Hepatocyte (in vitro differentiated cells): ENCODE measurements around the gene ABI3. TPM values are rescaled to one million over a fixed set of nuclear protein-coding genes. Genes with fewer than 3 reads are reported as not detected.
A peak's percentile ranks its signal among the peaks of the same experiment; 100 is the strongest.
"Not testable (repeated sequence)": the region's sequence is repeated elsewhere in the genome, so short reads cannot be mapped to it uniquely, and the experiment has no call there.

Experiments used
- DNase-seq: peaks from one replicate; pipeline ENCODE4 v3.0.0-alpha.2; 2016; ENCODE audit warnings: low spot score
- H2AFZ ChIP-seq: fragments of 200-600 bp; sonication (generic); 2 replicates; pipeline ENCODE4 v1.6.0; 2016; ENCODE audit warnings: antibody characterized with exemption, mild to moderate bottlenecking
- H3K27ac ChIP-seq: fragments of 200-600 bp; sonication (generic); 2 replicates; pipeline ENCODE4 v1.5.1; 2016; ENCODE audit warnings: mild to moderate bottlenecking
- H3K27me3 ChIP-seq: fragments of 200-600 bp; sonication (generic); 2 replicates; pipeline ENCODE4 v1.6.1; 2016
- H3K36me3 ChIP-seq: fragments of 200-600 bp; sonication (generic); replicated peaks from 2 replicates; pipeline ENCODE4 v1.5.1; 2016; ENCODE audit warnings: low read depth; ENCODE audit not compliant: insufficient read depth
- H3K4me1 ChIP-seq: fragments of 200-600 bp; sonication (generic); 2 replicates; pipeline ENCODE4 v1.5.1; 2016; ENCODE audit warnings: mild to moderate bottlenecking, moderate library complexity; ENCODE audit not compliant: insufficient read depth
- H3K4me2 ChIP-seq: fragments of 200-600 bp; sonication (generic); 2 replicates; pipeline ENCODE4 v1.6.0; 2016
- H3K4me3 ChIP-seq: fragments of 200-600 bp; sonication (generic); 2 replicates; pipeline ENCODE4 v1.5.1; 2016; ENCODE audit warnings: mild to moderate bottlenecking
- H3K79me2 ChIP-seq: fragments of 200-600 bp; sonication (generic); 2 replicates; pipeline ENCODE4 v1.6.0; 2017; ENCODE audit warnings: mild to moderate bottlenecking
- H3K9me2 ChIP-seq: fragments of 200-600 bp; sonication (generic); replicated peaks from 2 replicates; pipeline ENCODE4 v1.6.0; 2017; ENCODE audit warnings: mild to moderate bottlenecking; ENCODE audit not compliant: insufficient read depth
- H3K9me3 ChIP-seq: fragments of 200-600 bp; sonication (generic); 2 replicates; pipeline ENCODE4 v1.5.1; 2016; ENCODE audit warnings: low read depth, mild to moderate bottlenecking
- H4K20me1 ChIP-seq: fragments of 200-600 bp; sonication (generic); 2 replicates; pipeline ENCODE4 v1.6.0; 2016; ENCODE audit warnings: mild to moderate bottlenecking; ENCODE audit not compliant: insufficient read depth, poor library complexity, severe bottlenecking
- EZH2 ChIP-seq: fragments of 200-600 bp; sonication (generic); IDR thresholded peaks from 2 replicates; pipeline ENCODE4 v1.6.1; 2016; ENCODE audit warnings: antibody characterized with exemption, mild to moderate bottlenecking, borderline replicate concordance
- EZH2phosphoT487 ChIP-seq: fragments of 200-600 bp; sonication (generic); IDR thresholded peaks from one replicate; pipeline ENCODE4 v1.6.1; 2018; ENCODE audit warnings: antibody characterized with exemption, mild to moderate bottlenecking, low read depth, moderate library complexity; ENCODE audit not compliant: unreplicated experiment, severe bottlenecking
- WGBS: methylation state at CpG from one replicate; pipeline ENCODE4 v1.1.6; 2016; ENCODE audit warnings: low lambda C conversion rate; ENCODE audit errors: missing lambda C conversion rate; 5-methylcytosine and 5-hydroxymethylcytosine counted together
- polyA plus RNA-seq: library from polyadenylated mRNA; unstranded; fragments of >200 nt; fragmentation: Nextera tagmentation; extraction: Ambion mirVana; gene quantifications from 2 replicates; pipeline ENCODE4 v1.2.1, GENCODE V29; 2016
- total RNA-seq: library from RNA; depleted of rRNA; stranded (reverse); fragments of >200 nt; gene quantifications from 2 replicates; pipeline ENCODE4 v1.2.3, GENCODE V29; 2014
- TF ChIP-seq, protein P1 (sequence below): fragments of 200-600 bp; sonication (generic); IDR thresholded peaks from 2 replicates; pipeline ENCODE4 v1.5.1; 2016; ENCODE audit warnings: antibody characterized with exemption, mild to moderate bottlenecking; ENCODE audit not compliant: poor library complexity

ABI3 gene
- total and polyA plus RNA-seq, 2 experiments from 2014 or later = 0.13 to 0.29 TPM

- no peaks in the 10 kb centered on the region for H3K4me1 ChIP-seq
- H3K4me3 ChIP-seq = peak overlapping the region; percentile 26
- peak overlapping the region; percentile 82 for H3K4me2 ChIP-seq
- DNase-seq = peak; percentile 76
- no peaks in the 10 kb centered on the region for H3K27me3 ChIP-seq
- WGBS = 2% methylated on average over 60 of the region's 77 CpGs
- peak overlapping the region; percentile 79 for H3K27ac ChIP-seq
- H3K36me3 ChIP-seq = no peaks in the 10 kb centered on the region
- no peaks in the 10 kb centered on the region for H3K79me2 ChIP-seq
- TF ChIP-seq, protein P1, sequence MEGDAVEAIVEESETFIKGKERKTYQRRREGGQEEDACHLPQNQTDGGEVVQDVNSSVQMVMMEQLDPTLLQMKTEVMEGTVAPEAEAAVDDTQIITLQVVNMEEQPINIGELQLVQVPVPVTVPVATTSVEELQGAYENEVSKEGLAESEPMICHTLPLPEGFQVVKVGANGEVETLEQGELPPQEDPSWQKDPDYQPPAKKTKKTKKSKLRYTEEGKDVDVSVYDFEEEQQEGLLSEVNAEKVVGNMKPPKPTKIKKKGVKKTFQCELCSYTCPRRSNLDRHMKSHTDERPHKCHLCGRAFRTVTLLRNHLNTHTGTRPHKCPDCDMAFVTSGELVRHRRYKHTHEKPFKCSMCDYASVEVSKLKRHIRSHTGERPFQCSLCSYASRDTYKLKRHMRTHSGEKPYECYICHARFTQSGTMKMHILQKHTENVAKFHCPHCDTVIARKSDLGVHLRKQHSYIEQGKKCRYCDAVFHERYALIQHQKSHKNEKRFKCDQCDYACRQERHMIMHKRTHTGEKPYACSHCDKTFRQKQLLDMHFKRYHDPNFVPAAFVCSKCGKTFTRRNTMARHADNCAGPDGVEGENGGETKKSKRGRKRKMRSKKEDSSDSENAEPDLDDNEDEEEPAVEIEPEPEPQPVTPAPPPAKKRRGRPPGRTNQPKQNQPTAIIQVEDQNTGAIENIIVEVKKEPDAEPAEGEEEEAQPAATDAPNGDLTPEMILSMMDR = no peak
- no peak for TF ChIP-seq EZH2
- no peaks in the 10 kb centered on the region for H3K9me3 ChIP-seq
- no peaks in the 10 kb centered on the region for H3K9me2 ChIP-seq
- H2AFZ ChIP-seq = peak overlapping the region; percentile 84
- no peaks in the 10 kb centered on the region for H4K20me1 ChIP-seq
Measured at GRCh38 chr17:49260011-49260816, 49.7 kb downstream of the ABI3 start.

DNA sequence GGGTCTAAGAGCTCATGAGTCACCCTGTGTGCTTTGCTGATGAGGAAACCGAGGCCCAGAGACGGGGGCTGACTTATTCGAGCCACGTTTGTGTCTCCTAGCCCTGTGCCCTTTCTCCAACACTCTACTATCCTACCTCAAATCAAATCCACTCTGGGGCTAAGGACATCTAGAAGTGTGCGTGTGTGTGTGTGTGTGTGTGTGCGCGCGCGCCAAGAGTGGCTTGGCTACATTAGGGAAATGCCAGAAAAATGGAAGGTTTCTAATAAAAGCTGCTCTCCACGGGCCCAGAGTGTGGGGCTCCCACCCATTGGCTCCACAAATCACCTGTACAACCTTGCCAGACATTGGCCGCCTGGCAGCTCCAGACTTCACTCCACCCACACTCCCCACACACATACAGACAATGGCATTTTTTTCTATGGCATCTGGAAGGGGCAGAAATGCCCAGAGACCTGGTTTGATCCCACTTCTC lies 50.3 kb downstream of the ABI3 start:
- peak overlapping the region; percentile 82 for H3K4me2 ChIP-seq
- 60% methylated on average over 11 of the region's 11 CpGs for WGBS

DNA sequence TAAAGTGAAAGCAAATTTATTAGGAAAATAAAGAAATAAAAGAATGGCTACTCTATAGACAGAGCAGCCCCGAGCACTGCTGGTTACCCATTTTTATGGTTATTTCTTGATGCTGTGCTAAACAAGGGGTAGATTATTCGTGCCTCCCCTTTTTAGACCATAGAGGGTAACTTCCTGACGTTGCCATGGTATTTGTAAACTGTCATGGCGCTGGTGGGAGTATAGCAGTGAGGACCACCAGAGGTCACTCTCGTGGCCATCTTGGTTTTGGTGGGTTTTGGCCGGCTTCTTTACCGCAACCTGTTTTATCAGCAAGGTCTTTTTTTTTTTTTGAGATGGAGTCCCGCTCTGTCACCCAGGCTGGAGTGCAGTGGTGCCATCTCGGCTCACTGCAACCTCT lies 51.0 kb downstream of the ABI3 start:
- not testable (repeated sequence) for H3K4me2 ChIP-seq, H3K4me1 ChIP-seq, H3K79me2 ChIP-seq, H2AFZ ChIP-seq, H3K36me3 ChIP-seq, H3K27me3 ChIP-seq, H4K20me1 ChIP-seq, H3K27ac ChIP-seq, H3K4me3 ChIP-seq, DNase-seq, H3K9me2 ChIP-seq, H3K9me3 ChIP-seq
- 90% methylated on average over 9 of the region's 9 CpGs for WGBS

More for the DNA sequence above, 50.3 kb downstream of the ABI3 start:
- Histone ChIP-seq H2AFZ (peak overlapping the region; percentile 84), H3K79me2 (no peaks in the 10 kb centered on the region), H3K9me2 (no peaks in the 10 kb centered on the region), H3K27ac (peak overlapping the region; percentile 79), H3K27me3 (no peaks in the 10 kb centered on the region), H4K20me1 (no peaks in the 10 kb centered on the region), H3K4me3 (peak overlapping the region; percentile 26), H3K9me3 (no peaks in the 10 kb centered on the region), H3K4me1 (no peaks in the 10 kb centered on the region), H3K36me3 (no peaks in the 10 kb centered on the region)
- DNase-seq = no peak
- TF ChIP-seq EZH2 = no peak
- TF ChIP-seq, protein P1 = no peak
- TF ChIP-seq EZH2phosphoT487 = no peak

- Histone ChIP-seq H2AFZ (no peak overlapping the region), H3K79me2 (no peaks in the 10 kb centered on the region), H3K4me3 (no peak overlapping the region), H3K9me2 (no peaks in the 10 kb centered on the region), H4K20me1 (no peaks in the 10 kb centered on the region), H3K4me1 (no peaks in the 10 kb centered on the region), H3K4me2 (no peak overlapping the region), H3K27me3 (no peaks in the 10 kb centered on the region), H3K36me3 (no peaks in the 10 kb centered on the region), H3K9me3 (no peaks in the 10 kb centered on the region), H3K27ac (no peak overlapping the region)
- WGBS = 77% methylated on average over 2 of the region's 2 CpGs
- no peak for TF ChIP-seq EZH2
- no peak for TF ChIP-seq EZH2phosphoT487
- TF ChIP-seq, protein P1 = no peak
- DNase-seq = no peak
Measured at GRCh38 chr17:49266233-49266632, 55.7 kb downstream of the ABI3 start.
